Fibroblast of the aortic adventitia (primary cell): ENCODE measurements around the gene LAMTOR5. TPM values are rescaled to one million over a fixed set of nuclear protein-coding genes. Genes with fewer than 3 reads are reported as not detected.

Source experiments
- DNase-seq: peaks from one replicate; pipeline ENCODE4 v3.0.0-alpha.2; 2010; ENCODE audit warnings: low read depth
- H3K4me3 ChIP-seq: 2 replicates; pipeline ENCODE4 v1.5.1; 2011; ENCODE audit warnings: low read depth, mild to moderate bottlenecking, control low read depth, low read length, moderate library complexity
- CTCF ChIP-seq: IDR thresholded peaks from 2 replicates; pipeline ENCODE4 v1.5.1; 2011; ENCODE audit warnings: mild to moderate bottlenecking, low read length, control low read depth, inconsistent platforms; ENCODE audit not compliant: insufficient read depth
- total RNA-seq: library from RNA; depleted of rRNA; stranded (reverse); fragments of >200 nt; gene quantifications from 2 replicates; pipeline ENCODE4 v1.2.3, GENCODE V29; 2012; ENCODE audit warnings: low replicate concordance

The LAMTOR5 gene
- total RNA-seq, 1 donor: 96.5 TPM

DNA sequence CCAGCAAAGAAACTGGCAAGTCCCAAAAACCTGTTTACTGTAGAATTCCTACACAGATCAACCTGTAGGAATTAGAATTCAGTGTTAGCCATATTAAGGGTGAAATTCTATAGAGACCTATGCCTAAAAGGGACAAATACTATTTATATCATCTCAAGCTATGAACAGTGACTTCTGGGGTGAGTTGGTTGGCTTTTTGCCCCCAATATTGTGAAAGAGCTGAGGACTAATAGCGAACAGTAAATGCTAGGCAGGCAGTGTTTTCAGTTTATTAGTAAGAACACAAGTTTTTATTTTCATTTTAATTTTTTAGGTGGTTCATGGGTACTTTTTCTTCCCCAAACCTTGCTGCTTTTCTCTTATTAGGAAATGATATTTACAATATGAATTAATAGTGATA, 32.0 kb downstream of the LAMTOR5 start:
- no peak overlapping the region for H3K4me3 ChIP-seq
- peak; percentile 18 for DNase-seq
- no peak for TF ChIP-seq CTCF

DNA sequence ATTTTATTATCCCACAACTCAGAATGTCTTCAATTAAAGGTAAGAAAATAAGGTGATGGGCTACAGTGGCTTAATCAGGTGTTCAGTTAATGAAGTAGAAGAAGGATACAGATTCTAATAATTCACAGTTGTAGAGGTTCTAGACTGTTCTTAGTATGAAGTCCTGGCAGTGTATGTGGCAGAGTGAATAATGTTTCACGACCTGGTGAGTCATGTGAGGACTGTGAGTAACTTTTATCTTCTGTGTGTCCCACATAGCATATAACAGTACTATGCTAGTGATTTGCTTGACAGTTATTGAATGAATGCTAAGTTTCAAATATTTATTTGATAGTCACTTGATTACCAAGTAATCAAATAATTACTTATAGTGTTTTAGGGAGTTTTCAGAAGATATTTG, 36.7 kb downstream of the LAMTOR5 start:
- no peak for TF ChIP-seq CTCF
- H3K4me3 ChIP-seq: no peak overlapping the region
- DNase-seq: peak; percentile 66

DNA sequence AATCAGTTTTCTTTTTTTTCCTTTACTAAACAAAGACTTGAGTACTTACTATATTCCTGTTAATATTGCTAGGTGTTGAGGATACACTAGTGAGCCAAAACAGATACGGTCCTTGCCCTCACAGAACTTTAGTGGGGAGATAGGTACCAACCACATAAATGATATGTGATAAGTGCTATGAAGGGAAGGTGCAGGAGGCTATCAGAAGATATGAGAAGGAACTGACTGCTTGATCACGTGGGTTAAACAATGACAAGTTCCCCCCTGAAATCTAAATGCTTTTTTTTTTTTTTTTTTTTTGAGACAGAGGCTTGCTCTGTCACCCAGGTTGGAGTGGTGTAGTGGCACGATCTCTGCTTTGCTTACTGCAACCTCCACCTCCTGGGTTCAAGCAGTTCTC, 43.3 kb downstream of the LAMTOR5 start:
- H3K4me3 ChIP-seq: no peak overlapping the region
- no peak for DNase-seq
- TF ChIP-seq CTCF: no peak

GRCh38 chr1:110361856-110362255, 45.6 kb downstream of the LAMTOR5 start:
- DNase-seq: no peak
- H3K4me3 ChIP-seq: no peak overlapping the region
- no peak for TF ChIP-seq CTCF

- TF ChIP-seq CTCF: no peak
- no peak overlapping the region for H3K4me3 ChIP-seq
- DNase-seq: no peak
Observed at GRCh38 chr1:110360431-110360830, 47.1 kb downstream of the LAMTOR5 start.

DNA sequence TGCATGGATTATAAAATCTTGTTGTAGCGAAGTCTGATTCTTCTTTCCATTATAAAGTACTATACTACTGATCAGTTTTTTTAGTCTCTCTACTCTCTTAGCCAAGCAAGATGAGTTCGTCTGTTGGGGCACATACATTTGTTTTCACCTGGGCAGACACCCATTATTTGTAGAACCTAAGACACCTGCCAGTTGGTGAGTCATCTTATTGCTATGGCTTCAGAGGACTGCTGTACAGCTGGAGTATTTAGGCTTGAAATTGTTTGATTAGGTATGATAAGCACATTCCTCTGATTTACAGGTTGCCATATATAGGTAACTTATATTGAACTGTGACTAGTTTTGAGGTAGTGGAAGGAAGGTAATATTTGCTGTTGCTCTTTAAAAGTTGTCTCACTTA, 51.1 kb downstream of the LAMTOR5 start:
- no peak for TF ChIP-seq CTCF
- no peak overlapping the region for H3K4me3 ChIP-seq
- DNase-seq: no peak

DNA sequence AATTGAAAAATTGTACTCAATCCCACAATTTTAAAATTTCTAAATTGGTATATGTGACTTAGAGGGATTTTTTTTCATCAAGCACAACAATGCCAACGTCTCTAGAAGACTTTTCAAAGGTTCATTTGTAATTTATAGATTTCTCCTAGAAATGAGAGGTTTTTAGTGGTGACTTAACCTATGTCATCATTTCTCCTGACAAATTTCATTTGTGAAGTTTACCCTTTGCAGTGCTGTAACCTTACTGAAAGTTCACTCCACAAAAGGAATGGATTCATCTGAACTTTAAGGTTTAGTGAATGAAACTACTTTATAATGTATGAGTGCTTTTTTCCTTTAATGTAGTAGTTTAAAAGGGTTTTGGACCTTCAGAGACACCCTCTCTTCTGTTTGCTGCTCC, 52.2 kb downstream of the LAMTOR5 start:
- DNase-seq: no peak
- no peak for TF ChIP-seq CTCF
- H3K4me3 ChIP-seq: no peak overlapping the region
